Stomach (tissue), 4 donors: ENCODE data around the gene PIGL.

Source experiments
- EP300 ChIP-seq: sonication (generic); formaldehyde crosslinking; IDR thresholded peaks from one replicate; pipeline ENCODE4 v1.6.1; 2017; ENCODE audit warnings: antibody characterized with exemption
- POLR2A ChIP-seq, 4 donors: fragments of 450-650 bp; IDR thresholded peaks; one replicate each; pipeline ENCODE4 v1.6.1; 2016; ENCODE audit warnings: antibody characterized with exemption in 4 of 4, control low read depth in 2 of 4, mild to moderate bottlenecking in 1 of 4, moderate library complexity in 1 of 4
- POLR2AphosphoS5 ChIP-seq, 3 donors: sonication (generic); formaldehyde crosslinking; IDR thresholded peaks; one replicate each; pipeline ENCODE4 v1.6.1; 2016; ENCODE audit warnings: antibody characterized with exemption in 3 of 3
- TF ChIP-seq, protein P1 (sequence below), 7 experiments: fragments of 450-650 bp in 4 of 7; fragments of 200-600 bp in 3 of 7; sonication (generic) in 3 of 7; IDR thresholded peaks; one replicate each; pipeline ENCODE4 v1.5.1; 2016 to 2019; ENCODE audit warnings: antibody characterized with exemption in 7 of 7, control low read depth in 2 of 7, mild to moderate bottlenecking in 1 of 7

DNA sequence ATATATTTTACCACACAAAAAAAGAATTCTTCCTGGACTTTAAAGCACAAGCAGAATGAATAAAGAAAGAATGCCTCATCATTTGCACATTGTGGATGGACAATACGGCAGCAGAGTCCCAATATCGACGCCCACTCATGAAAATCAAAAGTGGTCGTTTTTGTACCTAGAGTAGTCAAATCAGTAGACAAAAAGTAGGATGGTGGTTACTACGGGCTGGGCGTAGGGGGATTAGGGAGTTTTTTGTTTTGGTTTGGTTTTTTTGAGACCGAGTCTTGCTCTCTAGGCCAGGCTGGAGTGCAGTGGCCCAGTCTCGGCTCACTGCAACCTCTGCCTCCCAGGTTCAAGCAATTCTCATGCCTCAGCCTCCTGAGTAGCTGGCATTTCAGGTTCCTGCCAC, 144.9 kb downstream of the PIGL start:
- TF ChIP-seq, protein P1, sequence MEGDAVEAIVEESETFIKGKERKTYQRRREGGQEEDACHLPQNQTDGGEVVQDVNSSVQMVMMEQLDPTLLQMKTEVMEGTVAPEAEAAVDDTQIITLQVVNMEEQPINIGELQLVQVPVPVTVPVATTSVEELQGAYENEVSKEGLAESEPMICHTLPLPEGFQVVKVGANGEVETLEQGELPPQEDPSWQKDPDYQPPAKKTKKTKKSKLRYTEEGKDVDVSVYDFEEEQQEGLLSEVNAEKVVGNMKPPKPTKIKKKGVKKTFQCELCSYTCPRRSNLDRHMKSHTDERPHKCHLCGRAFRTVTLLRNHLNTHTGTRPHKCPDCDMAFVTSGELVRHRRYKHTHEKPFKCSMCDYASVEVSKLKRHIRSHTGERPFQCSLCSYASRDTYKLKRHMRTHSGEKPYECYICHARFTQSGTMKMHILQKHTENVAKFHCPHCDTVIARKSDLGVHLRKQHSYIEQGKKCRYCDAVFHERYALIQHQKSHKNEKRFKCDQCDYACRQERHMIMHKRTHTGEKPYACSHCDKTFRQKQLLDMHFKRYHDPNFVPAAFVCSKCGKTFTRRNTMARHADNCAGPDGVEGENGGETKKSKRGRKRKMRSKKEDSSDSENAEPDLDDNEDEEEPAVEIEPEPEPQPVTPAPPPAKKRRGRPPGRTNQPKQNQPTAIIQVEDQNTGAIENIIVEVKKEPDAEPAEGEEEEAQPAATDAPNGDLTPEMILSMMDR (IDR thresholded peaks at IDR 0.05), result no peak
- TF ChIP-seq POLR2A (IDR thresholded peaks at IDR 0.05) (no peak), POLR2AphosphoS5 (IDR thresholded peaks at IDR 0.05) (no peak), EP300 (no peak)
